Activated CD8-positive, alpha-beta memory T cell treated with anti-CD3 and anti-CD28 coated beads for 36 hours (primary cell): ENCODE data around the gene DAGLB. TPM values are rescaled to one million over a fixed set of nuclear protein-coding genes. Genes with fewer than 3 reads are reported as not detected.
"Not testable (repeated sequence)": the region's sequence is repeated elsewhere in the genome, so short reads cannot be mapped to it uniquely, and the experiment has no call there.

Source experiments
- CTCF ChIA-PET: fragments of 350-600 bp; sonication (Branson Sonifier 250); formaldehyde crosslinking; loops from one replicate; lab custom pipeline; 2021; ENCODE audit warnings: antibody characterized with exemption; lab: Charles Lee
- POLR2A ChIA-PET: fragments of 350-600 bp; sonication (Branson Sonifier 250); formaldehyde crosslinking; loops from one replicate; lab custom pipeline; 2021; ENCODE audit warnings: antibody characterized with exemption; lab: Charles Lee
- total RNA-seq, 2 experiments: library from RNA; stranded (reverse); gene quantifications; one replicate each; pipeline ENCODE4 v1.2.3, GENCODE V29; 2021

Gene DAGLB
- total RNA-seq, 2 experiments from 2014 or later: 17.0 to 17.3 TPM

- CTCF ChIA-PET: interaction anchor here (0.6 kb wide), 1 partner anchor 229 kb away, joined by 5 read pairs; no protein-coding TSS in a partner anchor
- POLR2A ChIA-PET: interaction anchor here (0.6 kb wide), 1 partner anchor 27 kb away, joined by 7 read pairs; no protein-coding TSS in a partner anchor
Measured at GRCh38 chr7:6475433-6476186, 27.9 kb upstream of the DAGLB start.

- CTCF ChIA-PET: no interaction called here
- POLR2A ChIA-PET: no interaction called here
Measured at GRCh38 chr7:6465862-6466261, 18.1 kb upstream of the DAGLB start.

- POLR2A ChIA-PET: not testable (repeated sequence)
- CTCF ChIA-PET: interaction anchor here (0.6 kb wide), 1 partner anchor 93 kb away, joined by 3 read pairs; no protein-coding TSS in a partner anchor
Measured at GRCh38 chr7:6463609-6464008, 15.9 kb upstream of the DAGLB start.

GRCh38 chr7:6461946-6462550 lies 14.3 kb upstream of the DAGLB start:
- CTCF ChIA-PET: no interaction called here
- POLR2A ChIA-PET: no interaction called here

- POLR2A ChIA-PET: no interaction called here
- CTCF ChIA-PET: no interaction called here
Measured at GRCh38 chr7:6460990-6461584, 13.3 kb upstream of the DAGLB start.

- ChIA-PET CTCF (no interaction called here), POLR2A (no interaction called here)
Measured at GRCh38 chr7:6460303-6460702, 12.5 kb upstream of the DAGLB start.

GRCh38 chr7:6458676-6459075 lies 10.9 kb upstream of the DAGLB start:
- POLR2A ChIA-PET, CTCF ChIA-PET: not testable (repeated sequence)

GRCh38 chr7:6453734-6454133 lies 6.0 kb upstream of the DAGLB start:
- CTCF ChIA-PET: no interaction called here
- POLR2A ChIA-PET: no interaction called here

GRCh38 chr7:6451224-6451705 lies 3.5 kb upstream of the DAGLB start:
- CTCF ChIA-PET: interaction anchor here (0.7 to 0.9 kb wide), 2 partner anchors 10 to 49 kb away, joined by 3 to 4 read pairs; no protein-coding TSS in a partner anchor
- POLR2A ChIA-PET: no interaction called here

- CTCF ChIA-PET: interaction anchor here (0.9 kb wide), 1 partner anchor 9 kb away, joined by 3 read pairs; no protein-coding TSS in a partner anchor
Measured at GRCh38 chr7:6450591-6450990, 2.8 kb upstream of the DAGLB start.

GRCh38 chr7:6449884-6450283 lies 2.1 kb upstream of the DAGLB start:
- CTCF ChIA-PET, POLR2A ChIA-PET: not testable (repeated sequence)

More at GRCh38 chr7:6450591-6450990, 2.8 kb upstream of the DAGLB start:
- POLR2A ChIA-PET: not testable (repeated sequence)

GRCh38 chr7:6448943-6449543 lies 1.3 kb upstream of the DAGLB start:
- ChIA-PET POLR2A (no interaction called here), CTCF (no interaction called here)

GRCh38 chr7:6446838-6447580 lies 745 bp downstream of the DAGLB start:
- CTCF ChIA-PET: interaction anchor here (1.0 to 1.5 kb wide), 2 partner anchors 12 to 23 kb away, joined by 7 to 9 read pairs; no protein-coding TSS in a partner anchor

GRCh38 chr7:6444516-6445269 lies 3.1 kb downstream of the DAGLB start:
- ChIA-PET CTCF (no interaction called here), POLR2A (no interaction called here)

More at GRCh38 chr7:6446838-6447580, 745 bp downstream of the DAGLB start:
- POLR2A ChIA-PET: no interaction called here

- CTCF ChIA-PET: no interaction called here
- POLR2A ChIA-PET: no interaction called here
Measured at GRCh38 chr7:6443372-6443941, 4.3 kb downstream of the DAGLB start.

GRCh38 chr7:6442114-6442513 lies 5.6 kb downstream of the DAGLB start:
- ChIA-PET POLR2A (no interaction called here), CTCF (interaction anchor here (1.2 kb wide), 1 partner anchor 9 kb away, joined by 3 read pairs; no protein-coding TSS in a partner anchor)

- ChIA-PET CTCF (interaction anchor here (0.7 kb wide), 1 partner anchor 69 kb away, joined by 3 read pairs; no protein-coding TSS in a partner anchor), POLR2A (interaction anchor here (0.7 kb wide), 2 partner anchors 12 to 664 kb away, joined by 4 read pairs; no protein-coding TSS in a partner anchor)
Measured at GRCh38 chr7:6440381-6440780, 7.4 kb downstream of the DAGLB start.

- ChIA-PET POLR2A (no interaction called here), CTCF (no interaction called here)
Measured at GRCh38 chr7:6438427-6438826, 9.3 kb downstream of the DAGLB start.
